ENCODE results near the gene PPP2R2D. TPM values are rescaled to one million over a fixed set of nuclear protein-coding genes. Genes with fewer than 3 reads are reported as not detected.

PPP2R2D gene
- total and polyA plus RNA-seq, 9 donors = 26.7 to 62.9 (median 42.0) TPM

GRCh38 chr10:131993275-131993674, 92.5 kb downstream of the PPP2R2D start:
- Histone ChIP-seq H3K9me3 (no peaks in the 10 kb centered on the region), H3K4me1 (ENCODE audit: insufficient read depth) (peaks cover 17% of the 10 kb centered on the region), H3K27ac (no peak overlapping the region), H3K4me3 (no peak overlapping the region), H3K27me3 (no peaks in the 10 kb centered on the region), H3K36me3 (no peaks in the 10 kb centered on the region)
- TF ChIP-seq POLR2A (IDR thresholded peaks at IDR 0.05) = no peak
- no peak for TF ChIP-seq CTCF (IDR thresholded peaks at IDR 0.05)
- TF ChIP-seq EP300 (IDR thresholded peaks at IDR 0.05) = no peak
- intact Hi-C loops (cut with DNase I) = no loop called here
- no peak for DNase-seq
- 90 to 94% (median 90%) methylated on average over 14 of the region's 14 CpGs for WGBS, 3 donors

DNA sequence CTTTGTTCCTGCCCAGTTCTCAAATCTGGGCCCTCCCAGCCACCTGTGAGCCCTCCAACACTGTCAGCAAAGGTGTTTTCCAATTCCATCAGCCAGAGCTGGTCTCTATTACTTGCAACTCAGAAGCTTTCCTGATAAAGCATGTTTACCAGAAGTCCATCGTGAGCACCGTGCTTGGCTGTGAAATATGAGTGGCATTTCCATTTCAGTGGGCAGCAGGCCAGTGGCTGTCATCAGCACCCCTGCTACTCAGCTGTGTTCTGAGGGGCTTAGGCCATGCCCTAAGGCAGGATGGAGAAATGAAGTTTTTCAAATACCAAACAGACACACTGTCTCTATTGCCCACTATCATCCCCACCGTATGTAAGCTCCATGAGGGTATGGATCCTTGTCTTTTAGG, 93.6 kb downstream of the PPP2R2D start:
- WGBS, 3 donors = 47 to 79% (median 66%) methylated on average over 3 of the region's 3 CpGs
- Histone ChIP-seq H3K4me1 (ENCODE audit: insufficient read depth) (peaks cover 28% of the 10 kb centered on the region), H3K27ac (no peak overlapping the region), H3K4me3 (no peak overlapping the region), H3K36me3 (no peaks in the 10 kb centered on the region), H3K9me3 (no peaks in the 10 kb centered on the region), H3K27me3 (no peaks in the 10 kb centered on the region)
- intact Hi-C loops (cut with DNase I) = no loop called here
- TF ChIP-seq EP300 (IDR thresholded peaks at IDR 0.05) = no peak
- no peak for TF ChIP-seq CTCF (IDR thresholded peaks at IDR 0.05)
- DNase-seq = no peak

- TF ChIP-seq POLR2A (IDR thresholded peaks at IDR 0.05) (no peak), EP300 (IDR thresholded peaks at IDR 0.05) (no peak), CTCF (IDR thresholded peaks at IDR 0.05) (no peak)
- H3K4me1 ChIP-seq (ENCODE audit: insufficient read depth) = peaks cover 29% of the 10 kb centered on the region
- peak overlapping the region; percentile 78 to 87 for H3K27ac ChIP-seq
- 49 to 62% (median 55%) methylated on average over 16 of the region's 16 CpGs for WGBS, 3 donors
- H3K4me3 ChIP-seq = no peak overlapping the region
- peak in 4 of 5 donors; percentile 32 to 64 (median 52) for DNase-seq
- H3K36me3 ChIP-seq = no peaks in the 10 kb centered on the region
- no peaks in the 10 kb centered on the region for H3K9me3 ChIP-seq
- intact Hi-C loops (cut with DNase I) = loop anchor here in 1 of 4 donors (5.0 kb wide), 1 partner anchor 94 kb away; the partner anchor contains the start of gene PPP2R2D
- H3K27me3 ChIP-seq = no peaks in the 10 kb centered on the region
Measured at GRCh38 chr10:131996466-131997365, 95.9 kb downstream of the PPP2R2D start.

DNA sequence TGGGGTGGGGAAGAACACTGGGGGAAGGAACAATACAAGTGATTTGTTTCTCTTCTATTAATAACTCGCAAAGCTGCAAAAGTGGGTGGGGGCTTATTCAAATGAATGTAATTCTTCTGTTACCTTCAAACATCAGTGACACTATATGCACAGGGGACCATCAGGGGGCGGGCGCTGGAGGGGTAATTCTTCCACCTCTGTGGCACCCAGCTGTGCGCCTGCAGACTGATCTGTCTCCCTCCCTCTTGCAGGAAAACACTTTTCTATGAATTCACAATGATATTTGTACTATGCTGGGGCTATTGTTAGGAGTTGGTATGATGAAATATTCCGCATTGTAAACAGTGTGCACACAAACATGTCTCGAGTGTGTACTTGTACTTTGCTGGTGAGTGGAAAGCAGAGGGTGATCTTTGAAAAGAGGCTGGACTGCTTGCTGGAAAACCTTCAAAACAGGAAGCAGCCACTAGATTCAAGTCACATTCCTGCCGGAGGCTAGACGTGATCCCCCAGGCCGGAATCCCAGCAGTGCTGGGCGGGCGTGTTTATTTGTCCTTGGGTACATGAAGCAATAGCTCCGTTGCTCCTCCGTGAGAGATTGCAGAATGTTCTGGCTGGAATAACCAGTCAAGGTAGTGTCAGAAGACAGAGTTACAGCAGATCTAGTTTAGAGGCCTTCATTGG, 96.7 kb downstream of the PPP2R2D start:
- WGBS, 3 donors = 9 to 18% (median 11%) methylated on average over 13 of the region's 13 CpGs
- H3K27ac ChIP-seq = peak overlapping the region; percentile 78 to 87
- no peaks in the 10 kb centered on the region for H3K9me3 ChIP-seq
- no peaks in the 10 kb centered on the region for H3K36me3 ChIP-seq
- peak; percentile 79 to 93 (median 89) for DNase-seq
- H3K4me1 ChIP-seq (ENCODE audit: insufficient read depth) = peaks cover 31% of the 10 kb centered on the region
- intact Hi-C loops (cut with DNase I) = loop anchor here in 1 of 4 donors (5.0 kb wide), 1 partner anchor 95 kb away; the partner anchor contains the start of gene PPP2R2D
- H3K27me3 ChIP-seq = no peaks in the 10 kb centered on the region
- TF ChIP-seq POLR2A (IDR thresholded peaks at IDR 0.05) = peak; percentile 50
- no peak for TF ChIP-seq CTCF (IDR thresholded peaks at IDR 0.05)
- H3K4me3 ChIP-seq = no peak overlapping the region
